GM21717 (cell line): ENCODE results near the gene SETBP1.

Experiments
- ATAC-seq: cut with Tn5 transposase; IDR thresholded peaks from one replicate; pipeline ENCODE4 v1.9.1; 2021; ENCODE audit warnings: mild to moderate bottlenecking, moderate library complexity; ENCODE audit not compliant: unreplicated experiment

SETBP1 gene

GRCh38 chr18:44957025-44957424 is 276.3 kb downstream of the SETBP1 start:
- ATAC-seq, result no peak

- no peak for ATAC-seq
Observed at GRCh38 chr18:44957461-44957860, 276.8 kb downstream of the SETBP1 start.

- ATAC-seq, result no peak
Observed at GRCh38 chr18:44958040-44958439, 277.4 kb downstream of the SETBP1 start.

GRCh38 chr18:44958455-44958854 is 277.8 kb downstream of the SETBP1 start:
- ATAC-seq, result no peak

- no peak for ATAC-seq
Observed at GRCh38 chr18:44959013-44959412, 278.3 kb downstream of the SETBP1 start.

- ATAC-seq, result no peak
Observed at GRCh38 chr18:44960580-44960979, 279.9 kb downstream of the SETBP1 start.

- no peak for ATAC-seq
Observed at GRCh38 chr18:44961288-44961995, 280.8 kb downstream of the SETBP1 start.

- no peak for ATAC-seq
Observed at GRCh38 chr18:44967599-44967998, 286.9 kb downstream of the SETBP1 start.

- ATAC-seq, result no peak
Observed at GRCh38 chr18:44968336-44968735, 287.6 kb downstream of the SETBP1 start.

GRCh38 chr18:44969214-44969795 is 288.6 kb downstream of the SETBP1 start:
- no peak for ATAC-seq

GRCh38 chr18:44973282-44973681 is 292.6 kb downstream of the SETBP1 start:
- no peak for ATAC-seq

- ATAC-seq, result no peak
Observed at GRCh38 chr18:44974174-44974573, 293.5 kb downstream of the SETBP1 start.

GRCh38 chr18:44977856-44978255 is 297.2 kb downstream of the SETBP1 start:
- ATAC-seq, result no peak

GRCh38 chr18:44979748-44980147 is 299.1 kb downstream of the SETBP1 start:
- ATAC-seq, result no peak

GRCh38 chr18:44981121-44981520 is 300.4 kb downstream of the SETBP1 start:
- ATAC-seq, result no peak

- ATAC-seq, result no peak
Observed at GRCh38 chr18:44986933-44987332, 306.2 kb downstream of the SETBP1 start.

- ATAC-seq, result no peak
Observed at GRCh38 chr18:44987371-44987770, 306.7 kb downstream of the SETBP1 start.

- ATAC-seq, result no peak
Observed at GRCh38 chr18:44988821-44989587, 308.3 kb downstream of the SETBP1 start.

- peak; percentile 58 for ATAC-seq
Observed at GRCh38 chr18:44996261-44996660, 315.6 kb downstream of the SETBP1 start.

- no peak for ATAC-seq
Observed at GRCh38 chr18:44997174-44997573, 316.5 kb downstream of the SETBP1 start.

GRCh38 chr18:44998360-44998759 is 317.7 kb downstream of the SETBP1 start:
- ATAC-seq, result no peak

GRCh38 chr18:45004546-45005080 is 323.9 kb downstream of the SETBP1 start:
- no peak for ATAC-seq
